ENCODE measurements around the gene ITPR2. TPM values are rescaled to one million over a fixed set of nuclear protein-coding genes. Genes with fewer than 3 reads are reported as not detected.
A peak's percentile ranks its signal among the peaks of the same experiment; 100 is the strongest.

ITPR2 gene
- total RNA-seq, 1 experiment from 2014 or later: 4.0 TPM

- no peak overlapping the region for H3K4me3 ChIP-seq (ENCODE audit: low read length)
- no peaks in the 10 kb centered on the region for H3K36me3 ChIP-seq (ENCODE audit: low read depth, low read length)
- no peaks in the 10 kb centered on the region for H4K20me1 ChIP-seq (ENCODE audit: low read length)
- H3F3A ChIP-seq (ENCODE audit: low read length, unreplicated experiment): peaks cover 5% of the 10 kb centered on the region
- H3K4me2 ChIP-seq (ENCODE audit: low read length): no peak overlapping the region
- no peaks in the 10 kb centered on the region for H3K27me3 ChIP-seq (ENCODE audit: low read length)
- H3K4me1 ChIP-seq (ENCODE audit: insufficient read depth, low read length): peaks cover 31% of the 10 kb centered on the region
- no peaks in the 10 kb centered on the region for H3K79me2 ChIP-seq (ENCODE audit: low read length)
- ChIA-PET CTCF (no interaction called here), POLR2A (ENCODE audit: unreplicated experiment) (no interaction called here)
- ATAC-seq: no peak
- BruUV-seq (replicated peaks): no TSS peak
- no peak for DNase-seq
- H3K9me2 ChIP-seq (replicated peaks; ENCODE audit: low read length): no peaks in the 10 kb centered on the region
- peak overlapping the region; percentile 91; the same call in 1 of the 2 replicates for H3K27ac ChIP-seq (ENCODE audit: low read length)
- intact Hi-C loops (cut with micrococcal nuclease): no loop called here
- H2AFZ ChIP-seq (ENCODE audit: low read length): no peak overlapping the region
- TF ChIP-seq CTCF (conservative IDR thresholded peaks at IDR 0.05; ENCODE audit: low read depth, low read length) (no peak), EZH2phosphoT487 (IDR thresholded peaks at IDR 0.05; ENCODE audit: borderline replicate concordance, low read length) (no peak), EZH2 (IDR thresholded peaks at IDR 0.05; ENCODE audit: low read length, unreplicated experiment) (no peak)
- H3K9me3 ChIP-seq (ENCODE audit: low read length): no peaks in the 10 kb centered on the region
- H3K9ac ChIP-seq (ENCODE audit: low read length): no peak overlapping the region
Observed at GRCh38 chr12:26400627-26401026, 432.4 kb downstream of the ITPR2 start.

GRCh38 chr12:26399381-26399780, 433.6 kb downstream of the ITPR2 start:
- TF ChIP-seq EZH2 (IDR thresholded peaks at IDR 0.05; ENCODE audit: low read length, unreplicated experiment) (no peak), EZH2phosphoT487 (IDR thresholded peaks at IDR 0.05; ENCODE audit: borderline replicate concordance, low read length) (no peak), CTCF (conservative IDR thresholded peaks at IDR 0.05; ENCODE audit: low read depth, low read length) (no peak)
- H3F3A ChIP-seq (ENCODE audit: low read length, unreplicated experiment): peaks cover 5% of the 10 kb centered on the region

GRCh38 chr12:26396402-26396801, 436.6 kb downstream of the ITPR2 start:
- DNase-seq (no peak), ATAC-seq (no peak)
- Histone ChIP-seq H3K79me2 (ENCODE audit: low read length) (no peaks in the 10 kb centered on the region), H3K9me2 (replicated peaks; ENCODE audit: low read length) (no peaks in the 10 kb centered on the region), H3F3A (ENCODE audit: low read length, unreplicated experiment) (no peaks in the 10 kb centered on the region), H3K4me3 (ENCODE audit: low read length) (no peak overlapping the region), H3K36me3 (ENCODE audit: low read depth, low read length) (no peaks in the 10 kb centered on the region), H3K4me2 (ENCODE audit: low read length) (no peak overlapping the region), H3K27me3 (ENCODE audit: low read length) (no peaks in the 10 kb centered on the region), H3K9me3 (ENCODE audit: low read length) (no peaks in the 10 kb centered on the region), H4K20me1 (ENCODE audit: low read length) (no peaks in the 10 kb centered on the region), H3K9ac (ENCODE audit: low read length) (no peak overlapping the region), H2AFZ (ENCODE audit: low read length) (no peak overlapping the region), H3K4me1 (ENCODE audit: insufficient read depth, low read length) (peaks cover 11% of the 10 kb centered on the region), H3K27ac (ENCODE audit: low read length) (no peak overlapping the region)
- no TSS peak for BruUV-seq (replicated peaks)
- POLR2A ChIA-PET (ENCODE audit: unreplicated experiment): no interaction called here
- no peak for TF ChIP-seq EZH2 (IDR thresholded peaks at IDR 0.05; ENCODE audit: low read length, unreplicated experiment)
- TF ChIP-seq CTCF (conservative IDR thresholded peaks at IDR 0.05; ENCODE audit: low read depth, low read length): no peak
- TF ChIP-seq EZH2phosphoT487 (IDR thresholded peaks at IDR 0.05; ENCODE audit: borderline replicate concordance, low read length): no peak
- intact Hi-C loops (cut with micrococcal nuclease): no loop called here
- CTCF ChIA-PET: no interaction called here

More at GRCh38 chr12:26399381-26399780, 433.6 kb downstream of the ITPR2 start:
- Histone ChIP-seq H3K27me3 (ENCODE audit: low read length) (no peaks in the 10 kb centered on the region), H3K4me1 (ENCODE audit: insufficient read depth, low read length) (peaks cover 31% of the 10 kb centered on the region), H2AFZ (ENCODE audit: low read length) (no peak overlapping the region), H3K4me3 (ENCODE audit: low read length) (no peak overlapping the region), H3K4me2 (ENCODE audit: low read length) (no peak overlapping the region), H3K36me3 (ENCODE audit: low read depth, low read length) (no peaks in the 10 kb centered on the region), H3K27ac (ENCODE audit: low read length) (no peak overlapping the region), H3K9me2 (replicated peaks; ENCODE audit: low read length) (no peaks in the 10 kb centered on the region), H4K20me1 (ENCODE audit: low read length) (no peaks in the 10 kb centered on the region), H3K9me3 (ENCODE audit: low read length) (no peaks in the 10 kb centered on the region), H3K79me2 (ENCODE audit: low read length) (no peaks in the 10 kb centered on the region), H3K9ac (ENCODE audit: low read length) (no peak overlapping the region)
- ChIA-PET POLR2A (ENCODE audit: unreplicated experiment) (no interaction called here), CTCF (no interaction called here)
- ATAC-seq (no peak), DNase-seq (no peak)
- no TSS peak for BruUV-seq (replicated peaks)
- intact Hi-C loops (cut with micrococcal nuclease): no loop called here

Measured in PC-3 (cell line).